ENCODE data around the gene ONECUT1. TPM values are rescaled to one million over a fixed set of nuclear protein-coding genes. Genes with fewer than 3 reads are reported as not detected.
A peak's percentile ranks its signal among the peaks of the same experiment; 100 is the strongest.

ONECUT1 gene
- total and polyA plus RNA-seq, 2 of the 8 experiments (the other 6 are each of a cell fraction or from before 2014, with no cell fraction given), result 0.65 to 6.4 TPM

GRCh38 chr15:52751522-52751921, 38.6 kb downstream of the ONECUT1 start:
- H3K79me1 ChIP-seq (ENCODE audit: low read depth, low read length), result no peaks in the 10 kb centered on the region
- FAIRE-seq, result no peak
- 0 out of 4 replicates have a peak overlapping the region, but pooled peaks of 1 of the 2 experiments have one; percentile 8 for H3K4me2 ChIP-seq (ENCODE audit: insufficient read depth in 1 of 2, low read depth in 2 of 2, low read length in 2 of 2)
- H3K23me2 ChIP-seq (ENCODE audit: low read depth, low read length), result no peaks in the 10 kb centered on the region
- H3K4me3 ChIP-seq (ENCODE audit: extremely low read depth in 1 of 4, insufficient read depth in 2 of 4, low read depth in 3 of 4, low read length in 4 of 4), result no peak overlapping the region
- no peak overlapping the region for H3K4ac ChIP-seq (replicated peaks; ENCODE audit: insufficient read length, low read depth, low read length)
- H4K5ac ChIP-seq (ENCODE audit: insufficient read length, low read depth, low read length), result peak overlapping the region; percentile 31
- H2BK120ac ChIP-seq (replicated peaks; ENCODE audit: low read depth, low read length), result peak overlapping the region; percentile 29
- DNase-seq (ENCODE audit: low read depth in 1 of 2, low spot score in 2 of 2), result no peak
- H2BK15ac ChIP-seq (ENCODE audit: low read length), result no peak overlapping the region
- 0 out of 4 replicates have a peak, but pooled peaks cover 0 to 3% of the 10 kb centered on the region in 2 experiments for H3K9me3 ChIP-seq (ENCODE audit: insufficient read depth in 2 of 2, low read depth in 1 of 2, low read length in 1 of 2)
- H3K9ac ChIP-seq (replicated peaks in 1 of 4; ENCODE audit: extremely low read depth in 1 of 4, low read depth in 3 of 4, low read length in 3 of 4), result no peak overlapping the region
- 0 out of 2 replicates have a peak overlapping the region, but pooled peaks have one; percentile 32 for H2BK20ac ChIP-seq (ENCODE audit: low read length)
- H3K27ac ChIP-seq (ENCODE audit: low read depth, low read length), result no peak overlapping the region
- H3K56ac ChIP-seq (replicated peaks; ENCODE audit: insufficient read length, low read depth, low read length), result no peak overlapping the region
- H3K14ac ChIP-seq (ENCODE audit: insufficient read length), result no peak overlapping the region
- 0 out of 2 replicates have a peak overlapping the region, but pooled peaks have one; percentile 29 for H2AK5ac ChIP-seq (ENCODE audit: low read depth, low read length)
- H2AFZ ChIP-seq (ENCODE audit: low read length), result no peak overlapping the region
- peak overlapping the region; percentile 4 for H4K91ac ChIP-seq (replicated peaks; ENCODE audit: insufficient read length, low read length)
- no peaks in the 10 kb centered on the region for H3K36me3 ChIP-seq (ENCODE audit: control insufficient read depth in 2 of 4, insufficient read depth in 4 of 4, low read length in 3 of 4)
- H3K18ac ChIP-seq (ENCODE audit: extremely low read depth, low read length), result peak overlapping the region; percentile 72
- WGBS, 2 experiments (ENCODE audit: extremely low coverage in 1 of 2, insufficient coverage in 1 of 2, insufficient read length in 1 of 2, insufficient replicate concordance in 2 of 2, low coverage in 1 of 2, low lambda C conversion rate in 2 of 2, missing lambda C conversion rate in 1 of 2), result 100% methylated on average over 2 of the region's 2 CpGs; no CpG with 5 or more reads in 1 of the 2 experiments
- peaks cover 3 to 25% (median 18%) of the 10 kb centered on the region in 4 experiments; a peak in 5 of 7 replicates for H3K4me1 ChIP-seq (replicated peaks in 1 of 4; ENCODE audit: control insufficient read depth in 3 of 4, insufficient read depth in 4 of 4, low read length in 3 of 4)
- peak overlapping the region; percentile 89 for H2BK12ac ChIP-seq (ENCODE audit: low read depth, low read length)
- no peak overlapping the region for H4K8ac ChIP-seq (ENCODE audit: extremely low read depth, insufficient read depth, low read length)
- H4K20me1 ChIP-seq (replicated peaks in 1 of 2; ENCODE audit: control insufficient read depth in 1 of 2, insufficient read depth in 2 of 2, low read length in 2 of 2), result no peaks in the 10 kb centered on the region
- H2BK5ac ChIP-seq (ENCODE audit: low read depth, low read length), result peak overlapping the region; percentile 58; the same call in 1 of the 2 replicates
- H3K79me2 ChIP-seq (ENCODE audit: control insufficient read depth in 1 of 2, insufficient read depth in 2 of 2, low read length in 2 of 2), result no peaks in the 10 kb centered on the region
- H3K23ac ChIP-seq (ENCODE audit: insufficient read length), result no peak overlapping the region
- ChIA-PET POLR2A (ENCODE audit: partially characterized antibody) (interaction anchor here (0.9 kb wide), 1 partner anchor 16 kb away, joined by 3 read pairs; no protein-coding TSS in a partner anchor), CTCF (ENCODE audit: partially characterized antibody) (interaction anchor here (1.1 to 3.1 kb wide), 2 partner anchors 14 to 78 kb away, joined by 4 to 11 read pairs; no protein-coding TSS in a partner anchor)
- H3K27me3 ChIP-seq (replicated peaks in 1 of 4; ENCODE audit: control insufficient read depth in 3 of 4, extremely low read depth in 1 of 4, insufficient read depth in 3 of 4, low read length in 3 of 4), result no peaks in the 10 kb centered on the region
- TF ChIP-seq TBP (IDR thresholded peaks at IDR 0.05; ENCODE audit: low read depth, low read length), result no peak
- no peak for TF ChIP-seq GTF2F1 (IDR thresholded peaks at IDR 0.05; ENCODE audit: borderline replicate concordance, low read depth, low read length)
- no peak for TF ChIP-seq BCL11A (IDR thresholded peaks at IDR 0.05; ENCODE audit: low read depth in 2 of 2, low read length in 2 of 2)
- TF ChIP-seq RBBP5 (IDR thresholded peaks at IDR 0.05; ENCODE audit: borderline replicate concordance, low read depth, low read length), result no peak
- no peak for TF ChIP-seq MAFK (IDR thresholded peaks at IDR 0.05; ENCODE audit: low read depth, low read length)
- no peak for TF ChIP-seq POU5F1 (IDR thresholded peaks at IDR 0.05; ENCODE audit: low read depth, low read length)
- no peak for TF ChIP-seq RAD21 (IDR thresholded peaks at IDR 0.05 in 1 of 2, conservative IDR thresholded peaks at IDR 0.05 in 1 of 2; ENCODE audit: low read depth in 2 of 2, low read length in 2 of 2)
- no peak for TF ChIP-seq KDM1A (IDR thresholded peaks at IDR 0.05; ENCODE audit: borderline replicate concordance, low read length)
- no peak for TF ChIP-seq EZH2 (IDR thresholded peaks at IDR 0.05; ENCODE audit: low read depth, low read length, severe bottlenecking)
- TF ChIP-seq HDAC2 (IDR thresholded peaks at IDR 0.05; ENCODE audit: borderline replicate concordance in 1 of 2, low read depth in 2 of 2, low read length in 2 of 2), result no peak
- no peak for TF ChIP-seq TEAD4 (IDR thresholded peaks at IDR 0.05; ENCODE audit: low read depth, low read length)
